Activated naive CD8-positive, alpha-beta T cell treated with anti-CD3 and anti-CD28 coated beads for 36 hours (primary cell): ENCODE measurements around the gene SACS. TPM values are rescaled to one million over a fixed set of nuclear protein-coding genes. Genes with fewer than 3 reads are reported as not detected.
"Not testable (repeated sequence)": the region's sequence is repeated elsewhere in the genome, so short reads cannot be mapped to it uniquely, and the experiment has no call there.

Experiments used
- DNase-seq: peaks from one replicate; pipeline ENCODE4 v3.0.0; 2021
- H3K27ac Mint-ChIP-seq: one replicate; pipeline ENCODE4 v1.8.0; 2022; ENCODE audit warnings: mild to moderate bottlenecking, moderate library complexity, mixed read lengths
- H3K27me3 Mint-ChIP-seq: one replicate; pipeline ENCODE4 v1.8.0; 2022; ENCODE audit warnings: mild to moderate bottlenecking, mixed read lengths
- H3K36me3 Mint-ChIP-seq: one replicate; pipeline ENCODE4 v1.8.0; 2021; ENCODE audit warnings: mild to moderate bottlenecking, mixed read lengths
- H3K4me1 Mint-ChIP-seq: one replicate; pipeline ENCODE4 v1.8.0; 2021; ENCODE audit warnings: mixed read lengths
- H3K4me3 Mint-ChIP-seq: one replicate; pipeline ENCODE4 v1.8.0; 2022; ENCODE audit warnings: mild to moderate bottlenecking, moderate library complexity, mixed read lengths
- H3K9me3 Mint-ChIP-seq: one replicate; pipeline ENCODE4 v1.8.0; 2022; ENCODE audit warnings: mixed read lengths
- total RNA-seq, 2 experiments: library from RNA; stranded (reverse); gene quantifications; one replicate each; pipeline ENCODE4 v1.2.3, GENCODE V29; 2021

SACS gene
- total RNA-seq, 2 experiments from 2014 or later = 47.5 to 50.6 TPM

- Mint-ChIP-seq H3K27me3 (no peaks in the 10 kb centered on the region), H3K4me3 (no peak overlapping the region), H3K9me3 (peaks cover 10% of the 10 kb centered on the region), H3K36me3 (peaks cover 10% of the 10 kb centered on the region), H3K27ac (no peak overlapping the region), H3K4me1 (peaks cover 25% of the 10 kb centered on the region)
- DNase-seq = no peak
Observed at GRCh38 chr13:23325191-23325590, 108.3 kb downstream of the SACS start.

- H3K27ac Mint-ChIP-seq = no peak overlapping the region
- no peak for DNase-seq
- peaks cover 2% of the 10 kb centered on the region for H3K36me3 Mint-ChIP-seq
- H3K9me3 Mint-ChIP-seq = peaks cover 2% of the 10 kb centered on the region
- no peak overlapping the region for H3K4me3 Mint-ChIP-seq
- H3K27me3 Mint-ChIP-seq = no peaks in the 10 kb centered on the region
- H3K4me1 Mint-ChIP-seq = peaks cover 30% of the 10 kb centered on the region
Observed at GRCh38 chr13:23323946-23324709, 109.4 kb downstream of the SACS start.

- Mint-ChIP-seq H3K27me3 (peaks cover 12% of the 10 kb centered on the region), H3K4me1 (peaks cover 33% of the 10 kb centered on the region), H3K27ac (no peak overlapping the region), H3K36me3 (peaks cover 2% of the 10 kb centered on the region), H3K4me3 (no peak overlapping the region), H3K9me3 (peaks cover 2% of the 10 kb centered on the region)
- DNase-seq = no peak
Observed at GRCh38 chr13:23322353-23323336, 110.9 kb downstream of the SACS start.

GRCh38 chr13:23321535-23322241 lies 111.8 kb downstream of the SACS start:
- peaks cover 20% of the 10 kb centered on the region for H3K27me3 Mint-ChIP-seq
- no peaks in the 10 kb centered on the region for H3K9me3 Mint-ChIP-seq
- no peak overlapping the region for H3K4me3 Mint-ChIP-seq
- peak overlapping the region; percentile 17 for H3K27ac Mint-ChIP-seq
- no peaks in the 10 kb centered on the region for H3K36me3 Mint-ChIP-seq
- no peak for DNase-seq
- peaks cover 33% of the 10 kb centered on the region for H3K4me1 Mint-ChIP-seq

GRCh38 chr13:23320926-23321534 lies 112.5 kb downstream of the SACS start:
- Mint-ChIP-seq H3K4me3 (no peak overlapping the region), H3K27ac (no peak overlapping the region), H3K9me3 (no peaks in the 10 kb centered on the region), H3K27me3 (peaks cover 20% of the 10 kb centered on the region), H3K4me1 (peaks cover 33% of the 10 kb centered on the region), H3K36me3 (no peaks in the 10 kb centered on the region)
- no peak for DNase-seq

GRCh38 chr13:23319883-23320224 lies 113.6 kb downstream of the SACS start:
- H3K27me3 Mint-ChIP-seq = peaks cover 20% of the 10 kb centered on the region
- peaks cover 32% of the 10 kb centered on the region for H3K4me1 Mint-ChIP-seq
- DNase-seq = no peak
- no peaks in the 10 kb centered on the region for H3K9me3 Mint-ChIP-seq
- no peaks in the 10 kb centered on the region for H3K36me3 Mint-ChIP-seq
- no peak overlapping the region for H3K27ac Mint-ChIP-seq
- H3K4me3 Mint-ChIP-seq = no peak overlapping the region

GRCh38 chr13:23314837-23315236 lies 118.7 kb downstream of the SACS start:
- H3K4me3 Mint-ChIP-seq, H3K4me1 Mint-ChIP-seq, DNase-seq, H3K27ac Mint-ChIP-seq, H3K36me3 Mint-ChIP-seq, H3K9me3 Mint-ChIP-seq: not testable (repeated sequence)
- peaks cover 42% of the 10 kb centered on the region for H3K27me3 Mint-ChIP-seq

GRCh38 chr13:23292586-23292985 lies 140.9 kb downstream of the SACS start:
- DNase-seq = no peak
- Mint-ChIP-seq H3K27me3 (peaks cover 12% of the 10 kb centered on the region), H3K9me3 (peaks cover 3% of the 10 kb centered on the region), H3K27ac (no peak overlapping the region), H3K4me3 (no peak overlapping the region), H3K36me3 (no peaks in the 10 kb centered on the region), H3K4me1 (no peaks in the 10 kb centered on the region)

GRCh38 chr13:23289917-23290357 lies 143.6 kb downstream of the SACS start:
- no peak overlapping the region for H3K27ac Mint-ChIP-seq
- H3K4me3 Mint-ChIP-seq = no peak overlapping the region
- no peaks in the 10 kb centered on the region for H3K36me3 Mint-ChIP-seq
- no peaks in the 10 kb centered on the region for H3K4me1 Mint-ChIP-seq
- DNase-seq = no peak
- H3K27me3 Mint-ChIP-seq = peaks cover 12% of the 10 kb centered on the region
- H3K9me3 Mint-ChIP-seq = no peaks in the 10 kb centered on the region

GRCh38 chr13:23288995-23289394 lies 144.5 kb downstream of the SACS start:
- Mint-ChIP-seq H3K36me3 (no peaks in the 10 kb centered on the region), H3K4me3 (no peak overlapping the region), H3K27me3 (peaks cover 14% of the 10 kb centered on the region), H3K27ac (no peak overlapping the region), H3K9me3 (no peaks in the 10 kb centered on the region), H3K4me1 (no peaks in the 10 kb centered on the region)
- DNase-seq = no peak

- DNase-seq = no peak
- Mint-ChIP-seq H3K4me3 (no peak overlapping the region), H3K4me1 (no peaks in the 10 kb centered on the region), H3K27me3 (peaks cover 14% of the 10 kb centered on the region), H3K36me3 (no peaks in the 10 kb centered on the region), H3K27ac (no peak overlapping the region), H3K9me3 (no peaks in the 10 kb centered on the region)
Observed at GRCh38 chr13:23288564-23288963, 144.9 kb downstream of the SACS start.

- Mint-ChIP-seq H3K4me3 (no peak overlapping the region), H3K27ac (no peak overlapping the region), H3K9me3 (peaks cover 3% of the 10 kb centered on the region), H3K36me3 (no peaks in the 10 kb centered on the region), H3K27me3 (peaks cover 6% of the 10 kb centered on the region), H3K4me1 (no peaks in the 10 kb centered on the region)
- no peak for DNase-seq
Observed at GRCh38 chr13:23279321-23279720, 154.2 kb downstream of the SACS start.
